Activated CD8-positive, alpha-beta memory T cell treated with anti-CD3 and anti-CD28 coated beads, Interleukin-2, amount 50 U/mL, for 1 hour (primary cell): Measurements from ENCODE around the gene ZNF804B.

Source experiments
- DNase-seq: peaks from one replicate; pipeline ENCODE4 v3.0.0-alpha.2; 2020; ENCODE audit errors: extremely low read depth

ZNF804B gene

GRCh38 chr7:89265631-89266030 is 506.1 kb downstream of the ZNF804B start:
- DNase-seq = no peak

- DNase-seq = no peak
Observed at GRCh38 chr7:89283302-89283701, 523.8 kb downstream of the ZNF804B start.

- no peak for DNase-seq
Observed at GRCh38 chr7:89308535-89308934, 549.0 kb downstream of the ZNF804B start.

GRCh38 chr7:89311886-89312285 is 552.4 kb downstream of the ZNF804B start:
- DNase-seq = no peak

GRCh38 chr7:89312551-89312950 is 553.1 kb downstream of the ZNF804B start:
- DNase-seq = no peak

- no peak for DNase-seq
Observed at GRCh38 chr7:89316584-89317251, 557.2 kb downstream of the ZNF804B start.

- no peak for DNase-seq
Observed at GRCh38 chr7:89332026-89332425, 572.5 kb downstream of the ZNF804B start.

- no peak for DNase-seq
Observed at GRCh38 chr7:89334797-89335196, 575.3 kb downstream of the ZNF804B start.

GRCh38 chr7:89335490-89335889 is 576.0 kb downstream of the ZNF804B start:
- DNase-seq = no peak

- DNase-seq = no peak
Observed at GRCh38 chr7:89336121-89336520, 576.6 kb downstream of the ZNF804B start.

GRCh38 chr7:89339748-89340147 is 580.2 kb downstream of the ZNF804B start:
- no peak for DNase-seq

GRCh38 chr7:89357121-89357520 is 597.6 kb downstream of the ZNF804B start:
- no peak for DNase-seq

GRCh38 chr7:89377219-89377618 is 617.7 kb downstream of the ZNF804B start:
- no peak for DNase-seq

- no peak for DNase-seq
Observed at GRCh38 chr7:89385411-89385810, 625.9 kb downstream of the ZNF804B start.
